ENCODE results near the gene PTPN14.

PTPN14 gene

DNA sequence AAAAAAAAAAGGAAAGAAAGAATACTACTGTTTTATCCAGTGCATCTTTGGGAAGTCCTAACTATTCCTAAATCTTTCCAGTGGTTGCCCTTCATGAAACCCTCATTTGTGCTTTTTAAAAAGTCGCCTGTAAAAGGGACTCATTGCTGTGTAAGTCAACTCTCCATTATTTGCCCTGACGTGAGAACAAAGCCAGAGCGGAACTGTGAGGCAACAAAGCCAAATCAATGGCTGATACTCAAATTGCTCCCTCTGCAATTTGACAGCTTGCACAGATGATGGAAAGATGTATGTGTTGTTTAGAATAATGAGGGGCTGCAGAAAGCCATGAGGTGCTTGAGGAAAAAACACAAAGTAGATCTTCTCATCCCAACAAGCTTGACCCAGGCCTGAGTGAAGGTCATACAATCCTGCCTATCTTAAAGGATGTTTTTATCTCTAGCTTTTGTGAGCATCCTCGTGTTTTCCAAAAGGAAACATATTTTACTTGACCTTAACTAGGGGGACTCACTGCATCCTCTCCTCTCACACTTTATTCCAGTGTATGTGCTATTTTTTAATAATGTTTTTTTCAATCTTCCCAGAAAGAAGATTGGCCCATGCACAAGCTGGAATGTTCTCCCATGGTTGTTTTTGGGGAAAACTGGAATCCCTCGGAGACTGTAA is 237.1 kb downstream of the PTPN14 start:
- no peaks in the 10 kb centered on the region for H3K9me3 ChIP-seq
- H3K36me3 ChIP-seq: peaks cover under 1% of the 10 kb centered on the region
- H3K27me3 ChIP-seq: no peaks in the 10 kb centered on the region
- TF ChIP-seq, protein P1, sequence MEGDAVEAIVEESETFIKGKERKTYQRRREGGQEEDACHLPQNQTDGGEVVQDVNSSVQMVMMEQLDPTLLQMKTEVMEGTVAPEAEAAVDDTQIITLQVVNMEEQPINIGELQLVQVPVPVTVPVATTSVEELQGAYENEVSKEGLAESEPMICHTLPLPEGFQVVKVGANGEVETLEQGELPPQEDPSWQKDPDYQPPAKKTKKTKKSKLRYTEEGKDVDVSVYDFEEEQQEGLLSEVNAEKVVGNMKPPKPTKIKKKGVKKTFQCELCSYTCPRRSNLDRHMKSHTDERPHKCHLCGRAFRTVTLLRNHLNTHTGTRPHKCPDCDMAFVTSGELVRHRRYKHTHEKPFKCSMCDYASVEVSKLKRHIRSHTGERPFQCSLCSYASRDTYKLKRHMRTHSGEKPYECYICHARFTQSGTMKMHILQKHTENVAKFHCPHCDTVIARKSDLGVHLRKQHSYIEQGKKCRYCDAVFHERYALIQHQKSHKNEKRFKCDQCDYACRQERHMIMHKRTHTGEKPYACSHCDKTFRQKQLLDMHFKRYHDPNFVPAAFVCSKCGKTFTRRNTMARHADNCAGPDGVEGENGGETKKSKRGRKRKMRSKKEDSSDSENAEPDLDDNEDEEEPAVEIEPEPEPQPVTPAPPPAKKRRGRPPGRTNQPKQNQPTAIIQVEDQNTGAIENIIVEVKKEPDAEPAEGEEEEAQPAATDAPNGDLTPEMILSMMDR (IDR thresholded peaks at IDR 0.05; ENCODE audit: low read depth, low read length): no peak
- DNase-seq: no peak
- no peaks in the 10 kb centered on the region for H3K4me1 ChIP-seq
- H3K4me3 ChIP-seq (ENCODE audit: low read depth, low read length): no peak overlapping the region

DNA sequence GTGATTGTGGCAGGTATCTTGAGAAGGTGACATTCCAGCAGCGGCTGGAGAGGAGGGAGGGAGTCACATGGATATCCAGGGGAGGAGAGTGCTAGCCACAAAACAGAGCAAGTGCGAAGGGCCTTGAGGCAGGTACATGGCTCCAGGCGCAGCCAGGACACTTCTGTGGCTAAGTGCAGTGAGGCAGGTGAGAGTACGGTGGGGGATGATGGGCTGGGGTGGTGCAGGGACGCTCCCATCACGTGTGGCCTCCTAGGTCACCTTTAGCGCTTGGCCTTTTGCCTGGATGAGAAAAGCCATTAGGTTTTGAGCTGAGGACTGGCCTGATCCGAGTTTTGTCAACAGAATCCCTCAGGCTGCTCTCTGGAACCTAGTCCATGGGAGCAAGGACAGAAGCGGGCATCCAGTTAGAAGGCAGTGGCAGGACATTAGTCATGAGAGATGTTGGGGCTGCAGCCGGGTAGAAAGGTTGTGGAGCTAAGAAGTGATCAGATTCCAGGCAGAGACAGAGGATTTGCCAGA is 238.8 kb downstream of the PTPN14 start:
- Histone ChIP-seq H3K36me3 (no peaks in the 10 kb centered on the region), H3K4me3 (ENCODE audit: low read depth, low read length) (no peak overlapping the region), H3K9me3 (no peaks in the 10 kb centered on the region), H3K27me3 (no peaks in the 10 kb centered on the region), H3K4me1 (no peaks in the 10 kb centered on the region)
- TF ChIP-seq, protein P1 (IDR thresholded peaks at IDR 0.05; ENCODE audit: low read depth, low read length): no peak
- DNase-seq: no peak

DNA sequence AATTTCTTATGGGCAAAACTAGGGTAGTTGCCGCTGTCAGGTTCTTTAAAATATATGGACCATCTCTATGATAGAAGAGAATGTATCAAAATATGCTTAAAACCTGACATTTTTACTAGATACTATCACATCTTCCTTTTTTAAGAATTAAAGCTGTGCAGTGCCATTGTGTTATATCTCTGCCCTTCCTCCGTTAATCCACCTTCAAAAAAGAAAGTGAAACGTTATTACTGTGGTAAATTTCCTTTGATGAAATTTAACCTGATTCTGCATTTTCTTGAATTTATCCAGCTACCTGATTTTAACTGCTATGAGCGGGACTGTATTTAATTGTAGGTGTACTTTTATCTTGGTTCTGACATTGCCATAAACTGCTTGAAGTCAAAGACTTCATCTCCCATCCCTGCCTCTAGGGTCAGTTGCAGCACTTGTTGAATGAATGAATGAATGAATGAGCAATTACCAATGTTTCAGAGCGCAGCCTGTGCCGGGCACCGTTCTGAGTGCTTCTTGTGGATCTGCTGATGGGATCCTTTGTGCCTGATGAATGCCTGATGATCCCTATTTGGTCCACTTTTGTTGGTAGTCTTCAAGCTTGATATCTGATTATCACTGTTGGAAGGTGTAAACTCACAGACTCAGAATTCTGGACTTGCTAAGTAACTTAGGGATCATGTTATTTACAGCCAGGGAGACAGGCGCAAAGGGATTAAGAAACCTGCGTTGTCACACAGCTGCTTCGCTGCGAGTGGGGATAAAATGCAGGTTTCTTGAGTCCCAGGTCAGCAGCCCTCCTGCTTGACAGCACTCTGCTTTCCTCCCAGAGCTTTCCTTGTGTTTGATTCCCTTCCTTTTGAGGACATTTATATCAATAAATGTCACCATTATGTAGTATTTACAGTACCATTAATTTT is 240.4 kb downstream of the PTPN14 start:
- no peaks in the 10 kb centered on the region for H3K27me3 ChIP-seq
- H3K4me3 ChIP-seq (ENCODE audit: low read depth, low read length): no peak overlapping the region
- TF ChIP-seq, protein P1 (IDR thresholded peaks at IDR 0.05; ENCODE audit: low read depth, low read length): no peak

DNA sequence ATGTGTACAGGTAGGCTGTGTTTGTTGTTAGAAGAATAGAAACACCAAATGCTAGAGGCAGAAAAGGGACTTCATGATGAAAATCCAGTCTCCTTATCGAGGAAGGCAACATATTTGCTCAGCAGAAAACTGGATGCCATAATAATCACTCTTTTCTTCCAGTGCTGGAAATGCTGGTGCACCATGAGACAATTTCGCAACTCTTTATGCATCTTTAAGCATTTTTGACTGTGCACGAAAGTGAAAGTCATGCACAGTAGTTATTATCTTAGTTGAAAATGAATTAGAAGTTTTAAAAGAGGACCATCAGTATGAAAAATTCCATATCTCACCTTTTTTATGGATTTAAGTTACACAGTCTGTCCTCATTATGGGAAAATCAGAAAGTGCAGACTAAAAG is 241.4 kb downstream of the PTPN14 start:
- Histone ChIP-seq H3K27me3 (no peaks in the 10 kb centered on the region), H3K9me3 (no peaks in the 10 kb centered on the region), H3K4me1 (no peaks in the 10 kb centered on the region), H3K4me3 (ENCODE audit: low read depth, low read length) (no peak overlapping the region), H3K36me3 (no peaks in the 10 kb centered on the region)
- TF ChIP-seq, protein P1 (IDR thresholded peaks at IDR 0.05; ENCODE audit: low read depth, low read length): no peak
- DNase-seq: no peak

More for the DNA sequence above, 240.4 kb downstream of the PTPN14 start:
- Histone ChIP-seq H3K9me3 (no peaks in the 10 kb centered on the region), H3K36me3 (no peaks in the 10 kb centered on the region), H3K4me1 (no peaks in the 10 kb centered on the region)
- no peak for DNase-seq

DNA sequence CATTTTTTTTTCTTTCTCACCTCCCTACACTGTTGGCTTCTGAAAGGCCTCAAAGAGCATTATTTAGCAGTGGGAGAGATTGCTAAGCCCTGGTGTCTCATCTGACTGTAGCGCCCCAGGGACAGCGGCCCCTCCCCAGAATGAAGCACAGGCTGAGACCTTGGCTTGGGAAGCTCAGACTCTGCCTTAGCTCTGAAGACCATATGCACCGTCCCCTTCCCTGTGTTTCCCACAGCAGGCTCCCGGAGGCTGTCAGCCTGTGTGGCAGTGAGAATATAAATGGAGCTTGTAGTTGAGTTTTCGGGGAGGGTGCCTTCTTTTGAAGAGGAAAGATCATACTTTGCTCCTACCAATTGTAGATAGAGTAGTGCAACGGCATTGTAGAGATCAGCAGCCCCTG is 245.1 kb downstream of the PTPN14 start:
- Histone ChIP-seq H3K4me1 (no peaks in the 10 kb centered on the region), H3K27me3 (no peaks in the 10 kb centered on the region), H3K36me3 (no peaks in the 10 kb centered on the region), H3K9me3 (no peaks in the 10 kb centered on the region), H3K4me3 (ENCODE audit: low read depth, low read length) (no peak overlapping the region)
- TF ChIP-seq, protein P1 (IDR thresholded peaks at IDR 0.05; ENCODE audit: low read depth, low read length): no peak
- no peak for DNase-seq

All from BE2C (cell line).